ENCODE results near the gene DUSP8. TPM values are rescaled to one million over a fixed set of nuclear protein-coding genes. Genes with fewer than 3 reads are reported as not detected.
A peak's percentile ranks its signal among the peaks of the same experiment; 100 is the strongest.

Gene DUSP8
- total and polyA plus RNA-seq, 9 of the 15 experiments (the other 6 are each of a cell fraction or from before 2014, with no cell fraction given) = 0.14 to 2.0 (median 0.86) TPM; not detected in 2

- TF ChIP-seq TSHZ1 (CRISPR knock-in tag; IDR thresholded peaks at IDR 0.05) (no peak), ARID4B (CRISPR knock-in tag; IDR thresholded peaks at IDR 0.05) (no peak), ELF1 (tag; IDR thresholded peaks at IDR 0.05) (no peak), ZNF280B (CRISPR knock-in tag; IDR thresholded peaks at IDR 0.05) (no peak), PATZ1 (CRISPR knock-in tag; IDR thresholded peaks at IDR 0.05; ENCODE audit: borderline replicate concordance) (no peak), POLR2AphosphoS2 (IDR thresholded peaks at IDR 0.05; ENCODE audit: low read length) (no peak), HCFC1 (IDR thresholded peaks at IDR 0.05; ENCODE audit: low read depth, low read length) (no peak), PREB (CRISPR knock-in tag; IDR thresholded peaks at IDR 0.05) (no peak), COPS2 (conservative IDR thresholded peaks at IDR 0.05) (no peak), ZFP1 (CRISPR knock-in tag; IDR thresholded peaks at IDR 0.05) (no peak), CBX3 (IDR thresholded peaks at IDR 0.05; ENCODE audit: borderline replicate concordance in 1 of 2, low read length in 2 of 2) (no peak), TCF3 (CRISPR knock-in tag; IDR thresholded peaks at IDR 0.05) (peak; percentile 66; the same call in 1 of the 2 replicates), MAFK (IDR thresholded peaks at IDR 0.05; ENCODE audit: low read length) (peak; percentile 23; the same call in 1 of the 2 replicates)
Observed at GRCh38 chr11:1520663-1521267, 51.3 kb downstream of the DUSP8 start (continued).
